ENCODE measurements around the gene WFDC1. TPM values are rescaled to one million over a fixed set of nuclear protein-coding genes. Genes with fewer than 3 reads are reported as not detected.

Gene WFDC1
- total and polyA plus RNA-seq, 8 donors: 0.09 to 2.6 (median 0.39) TPM; not detected in 2

DNA sequence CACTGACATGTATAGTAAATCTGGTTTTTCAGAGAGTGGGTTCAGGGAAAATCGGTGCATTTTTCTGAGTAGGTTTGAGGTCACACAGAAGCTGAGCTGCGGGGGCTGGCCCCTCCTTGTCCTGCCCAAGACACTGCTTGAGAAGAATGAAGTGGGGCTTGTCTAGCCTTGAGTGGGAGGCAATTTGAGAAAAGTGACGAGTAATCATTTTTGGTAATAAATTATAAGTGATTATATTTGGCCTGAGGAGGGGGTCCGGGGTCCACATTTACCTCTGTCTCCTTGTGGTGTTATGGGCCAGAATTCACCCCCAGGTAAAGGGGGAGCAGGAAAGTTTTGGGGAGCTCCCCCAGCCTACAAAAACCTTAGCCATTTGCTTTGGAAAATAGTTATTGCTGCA is 28.1 kb downstream of the WFDC1 start:
- Histone ChIP-seq H3K36me3 (no peaks in the 10 kb centered on the region), H3K27me3 (peaks cover 0 to 3% (median 0%) of the 10 kb centered on the region in 4 donors), H3K4me1 (no peaks in the 10 kb centered on the region), H3K9me3 (no peaks in the 10 kb centered on the region), H3K27ac (no peak overlapping the region), H3K4me3 (no peak overlapping the region)
- FAIRE-seq (no peak), DNase-seq (no peak), ATAC-seq (no peak)
- intact Hi-C loops (cut with DNase I): no loop called here
- TF ChIP-seq, protein P1, sequence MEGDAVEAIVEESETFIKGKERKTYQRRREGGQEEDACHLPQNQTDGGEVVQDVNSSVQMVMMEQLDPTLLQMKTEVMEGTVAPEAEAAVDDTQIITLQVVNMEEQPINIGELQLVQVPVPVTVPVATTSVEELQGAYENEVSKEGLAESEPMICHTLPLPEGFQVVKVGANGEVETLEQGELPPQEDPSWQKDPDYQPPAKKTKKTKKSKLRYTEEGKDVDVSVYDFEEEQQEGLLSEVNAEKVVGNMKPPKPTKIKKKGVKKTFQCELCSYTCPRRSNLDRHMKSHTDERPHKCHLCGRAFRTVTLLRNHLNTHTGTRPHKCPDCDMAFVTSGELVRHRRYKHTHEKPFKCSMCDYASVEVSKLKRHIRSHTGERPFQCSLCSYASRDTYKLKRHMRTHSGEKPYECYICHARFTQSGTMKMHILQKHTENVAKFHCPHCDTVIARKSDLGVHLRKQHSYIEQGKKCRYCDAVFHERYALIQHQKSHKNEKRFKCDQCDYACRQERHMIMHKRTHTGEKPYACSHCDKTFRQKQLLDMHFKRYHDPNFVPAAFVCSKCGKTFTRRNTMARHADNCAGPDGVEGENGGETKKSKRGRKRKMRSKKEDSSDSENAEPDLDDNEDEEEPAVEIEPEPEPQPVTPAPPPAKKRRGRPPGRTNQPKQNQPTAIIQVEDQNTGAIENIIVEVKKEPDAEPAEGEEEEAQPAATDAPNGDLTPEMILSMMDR (IDR thresholded peaks at IDR 0.05): no peak
- WGBS, 2 donors: 51 to 67% methylated on average over 4 of the region's 4 CpGs

DNA sequence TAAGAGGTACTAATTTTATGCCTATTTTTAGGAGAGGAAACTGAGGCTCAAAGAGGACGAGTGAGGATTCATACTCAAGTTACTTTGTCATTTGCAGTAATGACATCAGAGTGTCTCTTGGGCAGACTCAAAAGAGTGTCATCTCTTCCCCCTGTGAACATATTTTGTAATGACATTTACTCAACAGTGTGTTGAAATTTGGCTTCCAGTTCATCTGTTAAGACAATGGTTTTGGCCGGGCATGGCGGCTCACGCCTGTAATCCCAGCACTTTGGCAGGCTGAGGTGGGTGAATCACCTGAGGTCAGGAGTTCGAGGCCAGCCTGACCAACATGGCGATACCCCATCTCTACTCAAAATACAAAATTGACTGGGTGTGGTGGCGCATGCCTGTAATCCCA is 28.9 kb downstream of the WFDC1 start:
- no peaks in the 10 kb centered on the region for H3K4me1 ChIP-seq
- H3K9me3 ChIP-seq: no peaks in the 10 kb centered on the region
- H3K27me3 ChIP-seq: peaks cover 0 to 3% (median 0%) of the 10 kb centered on the region in 4 donors
- no peak for ATAC-seq
- no peak for DNase-seq
- 67 to 81% methylated on average over 7 of the region's 7 CpGs for WGBS, 2 donors
- H3K4me3 ChIP-seq: no peak overlapping the region
- TF ChIP-seq, protein P1 (IDR thresholded peaks at IDR 0.05): no peak
- intact Hi-C loops (cut with DNase I): no loop called here
- no peaks in the 10 kb centered on the region for H3K36me3 ChIP-seq
- FAIRE-seq: no peak
- no peak overlapping the region for H3K27ac ChIP-seq

DNA sequence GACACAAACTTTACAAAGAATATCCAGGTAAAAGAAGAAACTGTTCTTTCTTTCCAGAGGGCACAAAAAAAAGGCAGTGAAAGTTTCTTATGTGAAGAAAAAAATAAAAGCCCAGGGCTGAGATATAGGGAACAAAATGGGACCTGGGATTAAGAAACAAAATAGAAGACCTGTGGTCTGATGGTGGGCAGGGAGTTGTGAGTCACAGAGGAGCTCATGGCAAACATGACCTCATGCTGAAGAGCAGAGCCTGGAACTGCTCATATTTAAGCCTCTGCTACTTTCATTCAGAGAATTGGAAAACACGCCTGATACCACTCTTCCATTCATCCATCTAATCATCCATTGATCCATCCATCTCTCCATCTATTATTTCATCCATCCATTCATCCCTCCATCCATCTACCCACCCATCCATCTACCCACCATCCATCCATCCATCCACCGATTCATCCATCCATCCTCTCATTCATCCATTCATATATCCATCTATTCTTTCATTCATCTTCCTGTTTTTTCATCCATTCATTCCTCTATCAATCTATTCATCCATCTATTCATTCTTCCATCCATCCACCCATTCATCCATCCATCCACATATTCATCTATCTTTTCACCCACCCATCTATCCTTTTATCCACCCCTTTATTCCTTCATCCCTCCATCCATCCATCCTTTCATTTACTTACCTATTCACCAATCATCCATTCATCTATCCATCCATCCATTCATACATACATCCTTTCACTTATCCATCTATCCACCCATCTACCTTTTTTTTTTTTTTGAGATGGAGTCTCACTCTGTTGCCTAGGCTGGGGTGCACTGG is 30.0 kb downstream of the WFDC1 start:
- H3K27me3 ChIP-seq: peaks cover 0 to 3% (median 0%) of the 10 kb centered on the region in 4 donors
- intact Hi-C loops (cut with DNase I): no loop called here
- no peak overlapping the region for H3K4me3 ChIP-seq
- ATAC-seq (no peak), FAIRE-seq (no peak), DNase-seq (no peak)
- no peaks in the 10 kb centered on the region for H3K9me3 ChIP-seq
- TF ChIP-seq, protein P1 (IDR thresholded peaks at IDR 0.05): no peak
- no peaks in the 10 kb centered on the region for H3K4me1 ChIP-seq
- 21 to 43% methylated on average over 2 of the region's 2 CpGs for WGBS, 2 donors
- H3K36me3 ChIP-seq: no peaks in the 10 kb centered on the region
- H3K27ac ChIP-seq: no peak overlapping the region

DNA sequence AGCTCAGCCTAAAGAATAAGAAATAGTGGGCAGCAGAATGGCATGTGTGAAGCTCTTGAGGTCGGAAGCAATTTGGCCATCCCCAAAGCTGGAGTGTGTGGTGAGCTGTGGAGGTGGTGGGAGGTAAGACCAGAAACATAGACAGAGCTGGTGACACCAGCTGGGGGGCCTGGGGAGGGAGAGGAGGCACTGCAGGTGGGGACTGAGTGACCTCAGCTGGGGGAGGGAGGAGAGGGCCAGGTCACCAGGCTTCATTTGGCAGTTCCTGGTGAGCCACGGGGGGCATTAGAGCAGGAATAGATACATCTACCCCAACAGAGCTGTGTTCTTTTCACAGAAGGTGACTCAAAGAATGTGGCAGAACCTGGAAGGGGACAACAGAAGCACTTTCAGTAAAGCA is 31.9 kb downstream of the WFDC1 start:
- ATAC-seq (no peak), DNase-seq (no peak), FAIRE-seq (no peak)
- Histone ChIP-seq H3K27ac (no peak overlapping the region), H3K9me3 (no peaks in the 10 kb centered on the region), H3K27me3 (peaks cover 0 to 3% (median 0%) of the 10 kb centered on the region in 4 donors), H3K4me1 (no peaks in the 10 kb centered on the region), H3K4me3 (no peak overlapping the region), H3K36me3 (no peaks in the 10 kb centered on the region)
- intact Hi-C loops (cut with DNase I): no loop called here
- TF ChIP-seq, protein P1 (IDR thresholded peaks at IDR 0.05): no peak
- 43 to 74% methylated on average over 2 of the region's 2 CpGs for WGBS, 2 donors

DNA sequence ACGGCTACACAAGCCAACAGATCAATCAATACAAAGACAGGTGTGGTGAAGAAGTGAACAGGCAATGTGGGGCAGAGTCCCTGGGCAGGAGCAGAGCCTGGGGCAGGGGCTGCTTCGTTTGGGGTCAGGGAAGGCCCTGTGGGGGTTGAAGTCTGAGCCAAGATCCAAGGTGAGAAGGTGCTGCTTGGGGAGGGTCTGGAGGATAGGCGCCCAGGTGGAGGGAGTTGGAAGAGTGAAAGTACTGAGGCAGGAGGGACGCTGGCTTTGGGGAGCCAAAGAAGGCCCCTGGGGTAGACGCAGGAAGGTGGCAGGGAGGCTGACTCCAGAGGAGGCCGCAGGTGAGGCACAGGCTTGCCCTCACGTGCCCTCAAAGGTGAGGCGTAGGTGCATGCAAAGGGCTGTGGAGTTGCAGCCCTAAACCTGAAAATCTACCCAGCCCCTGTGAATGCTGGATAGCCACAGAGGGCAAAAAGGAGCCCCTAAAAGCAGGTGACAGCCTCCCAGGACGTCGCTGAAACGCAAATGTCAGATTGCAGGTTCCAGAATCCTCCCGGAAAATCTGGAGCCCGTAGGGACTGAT is 33.3 kb downstream of the WFDC1 start:
- no peaks in the 10 kb centered on the region for H3K36me3 ChIP-seq
- WGBS, 2 donors: 46 to 56% methylated on average over 13 of the region's 13 CpGs
- FAIRE-seq (no peak), DNase-seq (no peak), ATAC-seq (no peak)
- H3K27me3 ChIP-seq: peaks cover 0 to 3% (median 0%) of the 10 kb centered on the region in 4 donors
- no peak overlapping the region for H3K27ac ChIP-seq
- H3K4me3 ChIP-seq: no peak overlapping the region
- intact Hi-C loops (cut with DNase I): no loop called here
- no peaks in the 10 kb centered on the region for H3K9me3 ChIP-seq
- H3K4me1 ChIP-seq: no peaks in the 10 kb centered on the region
- TF ChIP-seq, protein P1 (IDR thresholded peaks at IDR 0.05): no peak
